HL-60/S4 treated with phorbol 12-myristate 13-acetate at 8.2 ng/mL for 4 days and 3 days (cell line): ENCODE measurements around the gene IL18R1.
"Not testable (repeated sequence)": the region's sequence is repeated elsewhere in the genome, so short reads cannot be mapped to it uniquely, and the experiment has no call there.

Source experiments
- in situ Hi-C: fragments of 300-500 bp; cut with MboI; formaldehyde crosslinking; loops from 2 replicates; pipeline ENCODE4 v1.15.0; 2022; ENCODE audit warnings: low sequenced_read_pairs

Gene IL18R1, protein sequence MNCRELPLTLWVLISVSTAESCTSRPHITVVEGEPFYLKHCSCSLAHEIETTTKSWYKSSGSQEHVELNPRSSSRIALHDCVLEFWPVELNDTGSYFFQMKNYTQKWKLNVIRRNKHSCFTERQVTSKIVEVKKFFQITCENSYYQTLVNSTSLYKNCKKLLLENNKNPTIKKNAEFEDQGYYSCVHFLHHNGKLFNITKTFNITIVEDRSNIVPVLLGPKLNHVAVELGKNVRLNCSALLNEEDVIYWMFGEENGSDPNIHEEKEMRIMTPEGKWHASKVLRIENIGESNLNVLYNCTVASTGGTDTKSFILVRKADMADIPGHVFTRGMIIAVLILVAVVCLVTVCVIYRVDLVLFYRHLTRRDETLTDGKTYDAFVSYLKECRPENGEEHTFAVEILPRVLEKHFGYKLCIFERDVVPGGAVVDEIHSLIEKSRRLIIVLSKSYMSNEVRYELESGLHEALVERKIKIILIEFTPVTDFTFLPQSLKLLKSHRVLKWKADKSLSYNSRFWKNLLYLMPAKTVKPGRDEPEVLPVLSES

DNA sequence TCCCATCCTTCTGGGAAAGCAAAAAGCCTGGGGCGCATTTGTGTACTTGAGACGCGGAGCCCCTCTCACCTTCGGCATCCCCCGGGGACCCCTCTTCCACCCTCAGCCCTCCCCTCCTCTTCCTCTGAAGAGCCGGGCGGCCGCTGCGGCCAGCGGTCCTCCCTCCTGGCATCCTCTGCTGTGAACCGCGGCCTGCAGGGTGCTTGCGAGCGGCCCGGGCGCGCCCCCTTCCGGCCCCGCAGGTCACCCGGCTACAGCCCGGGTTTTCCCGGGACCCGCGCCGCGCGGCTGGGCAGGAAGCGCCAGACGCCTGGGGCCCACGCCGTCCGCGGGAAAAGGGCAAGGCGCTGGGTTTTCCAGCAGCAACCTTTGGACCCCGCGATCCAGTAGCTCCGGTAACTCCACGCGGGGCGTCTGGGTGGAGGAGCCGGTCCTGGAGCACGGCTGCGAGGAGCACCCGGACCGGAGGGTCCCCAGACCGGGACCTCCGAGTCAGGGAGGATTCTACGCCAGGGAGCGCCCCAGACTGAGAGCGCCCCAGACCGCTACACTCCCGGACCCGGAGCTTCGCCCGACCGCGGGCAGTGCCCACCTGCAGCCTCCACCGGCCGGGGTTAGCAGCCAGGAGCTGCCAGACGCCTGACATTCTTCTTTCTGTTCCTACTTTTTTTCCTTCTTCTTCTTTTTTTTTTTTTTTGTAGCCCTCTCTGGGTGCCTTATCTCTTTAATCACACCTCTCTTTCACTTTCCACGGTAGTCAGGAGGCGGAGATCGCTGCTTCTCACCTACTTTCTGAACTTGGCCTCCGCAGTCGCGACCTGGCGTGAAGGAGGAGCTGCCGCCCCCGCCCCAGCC is at the start of gene IL18R1:
Gene IL18R1 (plus strand): TSS at position 271 of the 855 bp plus-strand sequence. CDS start 6,865 bp downstream, outside the sequence.
- in situ Hi-C loops: loop anchor here (10.0 kb wide), 1 partner anchor 101 kb away; no protein-coding TSS in a partner anchor

DNA sequence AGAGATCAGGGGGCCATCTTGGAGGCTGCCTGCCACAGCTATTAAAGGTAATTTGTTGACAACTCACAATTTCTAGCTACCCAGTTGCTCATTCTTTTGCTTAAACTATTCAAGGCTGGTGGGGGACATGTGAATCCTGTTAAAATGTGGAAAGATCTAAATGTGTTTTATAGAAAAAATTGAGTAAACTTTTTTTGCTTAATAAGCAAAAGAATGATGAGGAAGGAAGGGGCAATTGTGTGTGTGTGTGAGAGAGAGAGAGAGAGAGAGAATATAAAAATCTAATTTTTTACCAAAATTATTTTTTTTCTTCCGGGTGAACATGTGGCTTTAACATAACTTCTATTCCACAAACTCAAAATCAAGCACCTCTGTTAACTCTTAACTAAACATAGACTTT is 49.5 kb upstream of the IL18R1 start:
- in situ Hi-C loops: no loop called here

DNA sequence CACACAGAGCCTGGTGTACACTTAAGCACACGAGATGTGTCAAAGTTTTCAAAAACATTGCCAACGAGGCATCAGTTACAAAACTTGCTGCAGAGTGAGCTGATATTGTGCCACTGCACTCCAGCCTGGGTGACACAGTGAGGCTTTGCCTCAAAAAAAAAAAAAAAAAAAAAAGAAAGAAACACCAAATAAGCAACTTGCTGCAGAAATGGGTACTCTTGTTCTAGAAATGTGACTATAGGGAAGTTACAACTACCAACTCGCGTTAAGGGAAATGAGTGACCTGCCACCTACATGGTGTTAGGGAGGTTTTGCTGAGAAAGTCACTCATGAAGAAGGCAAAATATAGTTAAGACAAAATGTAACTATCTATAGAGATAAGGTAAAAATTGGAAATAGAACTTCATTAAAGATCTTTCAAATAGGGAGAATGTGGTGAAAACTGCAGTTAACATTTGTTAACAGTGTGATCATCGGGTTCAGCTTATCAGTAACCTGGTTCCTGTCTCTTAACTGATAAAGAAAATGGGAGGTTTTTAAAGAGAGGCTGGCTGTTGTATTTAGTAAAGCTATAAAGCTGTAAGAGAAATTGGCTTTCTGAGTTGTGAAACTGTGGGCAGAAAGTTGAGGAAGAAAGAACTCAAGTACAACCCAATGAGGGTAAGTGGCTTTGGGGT is 44.5 kb upstream of the IL18R1 start, which contains the start of gene IL1RL1:
Gene IL1RL1 (plus strand): TSS at position 600 of the 677 bp plus-strand sequence. CDS start 26,702 bp downstream, outside the sequence.
- in situ Hi-C loops: no loop called here

DNA sequence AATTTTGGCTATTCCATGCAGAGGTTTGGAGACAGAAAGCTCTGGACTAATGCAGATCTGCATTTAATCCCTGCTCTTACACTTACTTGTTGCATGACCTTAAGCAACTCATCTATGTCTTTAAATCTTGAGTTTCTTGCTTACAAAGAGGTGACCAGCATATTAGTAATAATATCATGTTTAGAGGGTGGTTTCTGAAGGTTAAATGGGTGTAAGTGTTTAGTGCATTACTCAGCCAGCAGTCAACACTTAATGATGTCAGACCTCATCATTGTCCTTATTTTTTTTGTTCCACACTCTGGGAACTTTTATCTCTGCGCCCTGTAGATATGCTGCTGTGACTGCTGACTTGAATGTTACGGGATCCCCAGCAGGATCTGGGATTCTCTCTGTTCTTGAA is 42.6 kb upstream of the IL18R1 start:
- in situ Hi-C loops: no loop called here

DNA sequence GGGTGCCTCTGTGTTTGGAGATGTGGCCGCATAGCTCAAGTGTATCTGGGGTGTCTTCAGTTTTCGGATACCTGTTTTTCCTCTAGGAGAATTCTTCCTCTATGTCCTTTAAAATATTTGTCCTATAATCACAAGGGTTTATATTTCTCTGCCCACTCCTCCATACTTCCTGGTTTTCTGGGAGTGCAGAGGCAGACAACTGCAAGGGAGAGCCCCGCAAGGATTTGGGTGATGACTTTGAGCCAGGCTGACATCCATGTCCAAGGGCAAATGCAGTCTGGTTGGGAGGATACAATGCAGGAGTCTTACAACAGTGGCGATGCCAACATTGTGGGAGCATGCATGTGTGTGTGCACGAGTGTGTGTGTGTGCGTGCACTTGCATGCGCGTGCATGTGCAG is 42.1 kb upstream of the IL18R1 start:
- in situ Hi-C loops: no loop called here

DNA sequence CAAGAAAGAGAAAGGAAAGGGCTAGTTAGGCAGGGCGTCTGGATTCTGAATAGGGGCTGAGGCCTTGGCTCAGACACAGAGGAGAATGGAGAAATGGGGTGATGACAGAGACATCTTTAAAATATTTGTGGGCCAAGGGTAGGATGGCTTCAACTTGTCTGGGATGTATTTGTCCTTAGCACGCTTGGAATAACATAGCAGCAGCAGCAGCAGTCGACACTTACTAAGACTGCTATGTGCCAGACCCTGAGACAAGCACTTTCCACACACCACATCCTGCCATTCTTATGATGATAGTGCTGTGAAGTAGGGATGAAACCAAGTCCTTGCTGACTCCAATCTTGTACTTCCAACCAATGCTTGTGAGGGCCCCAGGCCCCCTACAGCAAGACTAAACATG is 41.6 kb upstream of the IL18R1 start:
- in situ Hi-C loops: no loop called here

DNA sequence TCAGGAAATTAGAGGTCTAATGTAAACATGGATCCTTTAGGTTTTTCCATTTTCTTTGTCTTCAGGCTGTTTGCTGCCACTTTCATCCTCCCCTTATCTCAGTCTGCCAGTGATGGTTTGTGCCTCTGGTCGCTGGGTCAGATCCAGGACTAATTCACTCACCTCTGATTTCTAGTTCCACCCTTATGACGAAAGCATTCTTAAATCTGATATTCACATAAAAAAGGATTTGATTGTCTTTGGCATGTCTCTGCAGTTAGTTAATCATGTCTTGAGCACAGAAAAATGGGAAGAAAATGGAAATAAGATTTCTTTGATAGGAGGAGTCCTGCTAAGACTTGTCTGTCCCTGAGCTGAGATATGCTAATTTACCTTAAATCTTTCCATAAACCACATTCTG is 39.7 kb upstream of the IL18R1 start:
- in situ Hi-C loops: no loop called here

DNA sequence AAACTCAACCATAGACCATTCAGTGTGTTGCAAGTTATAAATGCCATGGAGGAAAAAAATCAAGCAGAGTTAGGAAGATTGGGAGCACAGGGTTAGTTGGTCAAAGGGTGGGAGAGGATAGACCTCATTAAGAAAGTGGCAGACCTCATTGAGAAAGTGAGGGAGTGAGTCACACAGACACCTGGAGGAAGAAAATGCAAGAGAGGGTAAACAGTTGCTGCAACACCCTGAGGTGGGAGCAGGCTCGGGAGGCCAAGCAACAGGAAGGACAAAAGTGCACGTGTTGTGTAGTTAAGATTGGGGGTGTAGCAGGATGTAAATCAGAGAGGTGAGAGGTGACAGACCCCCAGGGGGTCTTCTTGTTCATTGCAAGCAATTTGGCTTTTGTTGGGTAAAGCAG is 37.9 kb upstream of the IL18R1 start:
- in situ Hi-C loops: no loop called here

DNA sequence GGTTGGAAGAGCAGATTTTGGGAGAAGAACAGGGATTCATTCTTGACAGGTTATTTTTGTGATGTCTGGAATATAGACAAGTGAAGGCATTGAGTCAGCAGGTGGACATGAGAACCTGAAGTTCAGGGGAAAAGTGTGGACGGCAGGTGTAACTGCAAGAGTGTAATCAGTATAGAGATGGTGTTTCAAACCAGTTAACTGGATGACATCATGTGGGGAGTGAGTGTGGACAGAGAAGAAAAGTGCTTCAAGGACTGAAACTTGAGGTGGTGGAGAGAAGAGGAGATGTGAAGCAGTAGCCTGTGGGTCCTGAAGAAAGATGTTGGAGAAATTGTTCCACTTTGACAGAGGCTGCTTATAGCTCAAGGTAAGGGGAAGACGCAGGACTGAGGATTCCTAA is 37.2 kb upstream of the IL18R1 start:
- in situ Hi-C loops: no loop called here

DNA sequence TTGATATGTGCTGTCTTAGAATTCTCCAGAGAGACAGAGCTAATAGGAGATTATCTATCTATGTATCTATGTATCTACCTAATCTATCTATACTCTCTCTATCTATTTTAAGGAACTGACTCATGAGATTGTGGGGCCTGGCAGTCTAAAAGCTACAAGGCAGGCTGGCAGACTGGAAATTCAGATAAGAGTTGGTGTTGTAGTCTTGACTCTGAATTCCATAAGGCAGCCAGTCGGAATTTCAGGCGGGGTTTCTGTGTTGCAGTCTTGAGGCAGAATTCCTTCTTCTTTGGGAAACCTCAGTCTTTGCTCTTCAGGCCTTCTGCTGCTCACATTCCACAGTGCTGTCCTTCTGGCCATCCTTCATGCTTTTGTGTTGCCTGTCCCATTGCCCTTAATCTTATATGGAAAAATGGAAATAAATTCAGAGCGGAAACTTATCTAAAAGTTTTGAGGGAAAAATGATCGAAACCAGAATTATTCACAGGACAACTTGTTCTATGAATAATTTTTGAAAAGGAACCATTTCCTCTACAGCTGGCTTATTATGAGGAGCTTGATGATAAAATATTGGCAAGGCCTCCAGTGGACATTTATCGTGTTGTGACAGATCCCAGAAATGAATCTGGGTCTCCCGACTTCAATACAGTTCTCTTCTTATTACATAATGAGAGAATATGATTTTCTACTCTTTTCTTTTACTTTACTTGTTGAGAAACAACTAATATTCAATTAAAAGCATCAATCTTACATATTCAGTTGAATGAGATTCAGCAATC is 33.5 kb upstream of the IL18R1 start:
- in situ Hi-C loops: no loop called here

DNA sequence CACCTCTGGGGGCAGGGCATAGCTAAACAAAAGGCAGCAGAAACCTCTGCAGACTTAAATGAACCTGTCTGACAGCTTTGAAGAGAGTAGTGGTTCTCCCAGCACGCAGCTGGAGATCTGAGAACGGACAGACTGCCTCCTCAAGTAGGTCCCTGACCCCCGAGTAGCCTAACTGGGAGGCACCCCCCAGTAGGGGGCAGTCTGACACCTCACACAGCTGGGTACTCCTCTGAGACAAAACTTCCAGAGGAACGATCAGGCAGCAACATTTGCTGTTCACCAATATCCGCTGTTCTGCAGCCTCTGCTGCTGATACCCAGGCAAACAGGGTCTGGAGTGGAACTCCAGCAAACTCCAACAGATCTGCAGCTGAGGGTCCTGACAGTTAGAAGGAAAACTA is 30.7 kb upstream of the IL18R1 start:
- in situ Hi-C loops: not testable (repeated sequence)

DNA sequence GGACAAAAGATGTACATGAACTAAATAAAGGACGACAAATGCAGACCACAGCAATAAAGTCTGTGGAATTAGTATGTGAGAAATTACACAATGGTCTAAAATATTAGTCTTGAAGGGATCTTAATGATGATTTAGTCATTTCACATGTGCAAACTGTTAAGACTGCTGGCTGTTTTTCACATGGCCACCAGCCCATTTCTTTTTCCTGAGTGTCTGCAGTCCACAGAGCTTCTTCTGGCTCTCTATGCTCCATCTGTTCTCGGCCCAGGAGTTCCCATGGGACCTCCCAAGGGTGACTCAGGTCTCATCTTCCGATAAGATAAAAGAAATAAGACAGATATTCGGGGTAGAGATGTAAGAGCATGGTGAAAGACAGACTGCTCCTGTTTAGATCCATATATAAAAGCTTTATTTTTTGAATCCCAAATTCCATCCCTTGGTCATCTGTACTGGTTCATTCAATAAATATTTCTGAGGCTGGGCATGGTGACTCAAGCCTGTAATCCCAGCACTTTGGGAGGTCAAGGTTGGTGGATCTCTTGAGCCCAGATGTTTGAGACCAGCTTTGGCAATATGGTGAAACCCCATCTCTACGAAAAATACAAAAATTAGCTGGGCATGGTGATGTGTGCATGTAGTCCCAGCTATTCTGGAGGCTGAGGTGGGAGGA is 24.1 kb upstream of the IL18R1 start:
- in situ Hi-C loops: no loop called here

DNA sequence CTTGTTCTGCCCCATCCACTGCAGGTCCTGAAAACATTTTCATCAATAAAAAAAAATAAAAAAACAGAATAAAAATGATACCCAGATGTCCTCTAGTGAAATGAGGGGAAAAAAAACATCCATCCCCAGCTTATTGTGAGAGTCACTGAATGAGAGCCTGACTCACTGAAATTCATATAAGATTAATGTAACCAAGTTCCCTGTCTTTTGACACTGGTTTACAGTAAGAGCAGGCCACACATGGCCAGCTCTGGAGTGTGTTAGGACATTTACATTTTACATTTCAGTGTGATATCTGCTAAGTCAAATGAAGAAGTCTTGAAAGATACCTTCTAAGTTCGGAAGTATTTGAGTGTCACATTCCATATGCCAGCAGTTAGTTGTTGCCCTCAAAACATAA is 21.1 kb upstream of the IL18R1 start:
- in situ Hi-C loops: no loop called here

DNA sequence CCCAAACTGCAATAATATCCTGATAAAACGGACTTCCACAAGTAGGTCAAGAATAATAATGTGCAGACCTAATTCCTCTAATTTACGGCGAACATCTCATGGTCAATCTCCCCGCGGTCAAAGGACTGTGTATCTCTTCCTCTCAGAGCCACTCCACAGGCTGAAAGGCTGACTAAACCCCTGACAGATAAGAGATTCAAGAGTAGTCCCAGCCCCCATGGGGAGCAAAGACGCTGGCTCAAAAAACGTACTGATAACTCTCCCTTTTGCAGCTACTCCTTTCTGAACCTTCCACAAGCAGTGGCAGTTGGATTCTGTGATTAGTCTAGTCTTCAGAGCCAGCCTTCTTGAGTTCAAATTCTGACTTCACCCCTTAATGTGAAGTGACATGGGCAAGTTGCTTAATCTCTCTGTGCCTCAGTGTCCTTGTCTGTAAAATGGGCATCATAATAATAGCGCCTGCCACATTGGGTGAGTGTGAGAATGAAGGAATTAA is 19.7 kb upstream of the IL18R1 start:
- in situ Hi-C loops: no loop called here

DNA sequence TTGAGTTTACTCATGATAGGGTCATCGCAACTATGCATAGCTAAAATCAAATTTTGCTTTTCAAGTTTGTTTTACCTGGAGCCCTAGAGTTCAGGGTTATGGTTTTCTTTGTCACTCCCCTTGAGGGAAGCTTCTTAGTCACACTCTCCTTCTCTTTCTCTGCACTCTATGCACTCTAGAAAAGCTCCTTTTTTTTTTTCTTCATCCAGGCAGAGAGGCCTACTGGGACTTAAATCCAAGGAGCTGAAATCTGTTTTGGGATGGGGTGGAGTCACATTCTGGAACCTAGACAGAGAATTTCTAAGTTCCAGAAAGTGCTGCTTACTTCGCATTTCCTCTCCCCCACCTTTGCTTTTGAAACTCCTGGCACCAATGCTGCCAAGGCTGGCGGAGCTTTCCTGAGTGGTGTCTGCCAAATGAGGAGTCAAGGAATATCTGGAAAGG is 19.1 kb upstream of the IL18R1 start:
- in situ Hi-C loops: no loop called here

DNA sequence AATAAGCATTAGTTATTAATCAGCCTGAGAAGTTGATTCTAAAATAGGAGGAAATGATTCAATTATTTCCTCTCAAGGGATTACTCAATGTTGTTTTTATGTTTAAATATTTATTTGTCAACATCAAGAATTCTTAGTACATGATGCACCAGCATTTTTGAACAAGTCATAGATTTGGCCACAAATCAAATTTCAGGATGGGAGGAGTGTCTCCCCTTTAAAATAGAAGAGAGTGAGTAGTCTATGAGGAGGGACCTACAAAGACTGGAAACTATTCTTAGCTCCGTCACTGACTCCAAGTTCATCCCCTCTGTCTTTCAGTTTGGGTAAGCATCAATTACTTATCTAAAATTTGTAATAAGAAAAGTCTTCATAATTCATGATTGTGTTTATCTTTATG is 18.6 kb upstream of the IL18R1 start:
- in situ Hi-C loops: no loop called here

DNA sequence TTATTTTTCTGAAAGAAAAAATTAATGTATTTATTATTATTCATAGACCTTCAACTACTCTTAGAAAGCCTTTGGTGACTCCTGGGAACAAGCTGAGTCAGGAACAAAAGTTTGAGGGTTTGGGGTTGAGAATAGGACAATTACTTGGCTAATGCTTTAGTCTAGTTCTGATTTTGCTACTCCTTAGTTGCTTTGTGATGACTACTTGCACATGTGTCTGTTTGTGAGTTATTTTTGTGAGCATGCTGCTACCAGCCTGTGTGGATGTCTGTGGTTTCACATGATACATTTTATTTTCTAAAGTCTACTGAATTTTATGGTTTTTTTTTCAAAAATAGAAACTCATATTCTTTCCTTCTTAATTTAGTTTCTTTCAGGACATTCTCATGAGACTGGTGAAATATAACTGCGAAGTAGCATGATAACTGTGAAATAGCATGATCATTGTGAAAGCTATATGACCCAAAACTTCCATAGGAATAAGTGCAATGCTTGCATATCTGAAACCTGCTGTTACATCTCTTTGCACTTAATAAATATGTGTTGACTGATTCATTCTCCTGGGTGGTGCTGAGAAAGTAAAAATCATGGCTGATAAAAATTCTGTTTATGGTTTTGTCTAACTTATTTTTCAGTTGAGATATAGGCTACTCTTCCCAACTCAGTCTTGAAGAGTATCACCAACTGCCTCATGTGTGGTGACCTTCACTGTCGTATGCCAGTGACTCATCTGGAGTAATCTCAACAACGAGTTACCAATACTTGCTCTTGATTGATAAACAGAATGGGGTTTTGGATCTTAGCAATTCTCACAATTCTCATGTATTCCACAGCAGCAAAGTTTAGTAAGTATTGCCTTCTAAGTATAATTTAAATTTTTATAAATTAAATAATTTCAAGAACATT is 17.9 kb upstream of the IL18R1 start:
- in situ Hi-C loops: no loop called here

DNA sequence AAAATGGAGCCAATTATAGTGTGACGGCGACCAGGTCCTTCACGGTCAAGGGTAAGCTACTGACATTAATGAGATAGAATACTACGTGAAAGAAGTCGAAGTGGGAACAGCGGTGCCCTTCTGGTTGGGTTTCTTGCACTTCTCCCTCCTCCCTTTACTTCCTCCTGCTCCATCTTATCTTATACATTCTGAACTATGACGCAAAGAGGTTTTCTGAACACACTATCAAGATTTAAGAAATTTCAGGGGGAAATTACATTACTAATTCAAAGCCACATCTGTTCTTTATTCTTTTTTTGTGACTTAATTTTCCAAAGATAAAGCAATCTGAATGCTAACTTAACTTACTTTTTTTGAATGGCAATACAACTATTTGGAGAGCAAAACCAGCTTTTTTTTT is 14.8 kb upstream of the IL18R1 start:
- in situ Hi-C loops: no loop called here
